Measurements from ENCODE around the gene RAB40C.
A peak's percentile ranks its signal among the peaks of the same experiment; 100 is the strongest.

RAB40C gene

DNA sequence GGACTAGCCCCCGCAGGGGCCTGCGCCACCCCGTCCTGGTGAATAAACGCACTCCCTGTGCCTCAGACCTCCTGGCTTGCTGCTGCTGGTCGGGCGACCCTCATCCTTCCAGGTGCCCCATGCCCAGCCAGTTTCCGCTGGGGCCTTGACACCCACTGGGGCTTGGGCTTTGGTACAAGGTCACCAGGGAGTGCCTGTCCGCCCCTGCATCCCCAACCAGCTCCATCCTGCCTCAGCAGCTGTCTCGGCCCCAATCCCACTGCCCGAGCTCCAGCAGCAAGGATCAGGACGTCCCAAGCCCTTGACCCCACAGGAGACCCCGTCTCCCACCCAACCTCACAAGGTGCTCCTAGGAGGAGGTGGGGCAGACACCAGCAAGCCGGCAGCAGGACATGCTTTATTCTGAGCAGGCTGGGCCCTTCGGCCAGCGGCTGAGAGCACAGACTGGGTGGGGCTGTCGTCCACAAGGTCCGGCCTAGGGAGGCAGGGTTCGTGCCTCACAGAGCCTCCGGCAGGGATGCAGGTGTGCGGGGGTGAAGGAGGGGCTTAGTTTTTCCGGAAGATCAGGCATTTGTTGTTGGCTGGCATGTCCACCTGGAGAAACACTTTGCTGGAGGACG is 44.3 kb downstream of the RAB40C start:
- no peak for DNase-seq

DNA sequence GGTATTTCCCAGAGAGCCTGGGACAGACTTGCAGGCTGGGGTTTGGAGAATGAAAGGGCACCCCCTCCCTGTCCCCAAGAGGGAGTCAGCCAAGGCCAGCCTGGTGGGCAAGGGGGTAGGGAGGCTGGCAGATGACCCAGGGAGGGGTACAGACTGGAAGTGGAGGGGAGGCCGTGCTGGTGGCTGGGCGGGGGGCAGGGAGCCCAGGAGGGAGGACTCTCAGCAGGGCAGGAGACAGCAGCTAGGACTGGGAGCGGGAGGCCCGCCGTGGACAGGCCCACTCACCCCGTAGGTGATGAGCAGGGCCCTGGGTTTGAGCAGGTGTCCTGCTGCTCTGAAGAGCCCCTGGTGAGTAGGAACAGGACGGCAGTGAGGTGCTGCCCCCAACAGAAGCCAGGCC is 45.1 kb downstream of the RAB40C start:
- no peak for DNase-seq

DNA sequence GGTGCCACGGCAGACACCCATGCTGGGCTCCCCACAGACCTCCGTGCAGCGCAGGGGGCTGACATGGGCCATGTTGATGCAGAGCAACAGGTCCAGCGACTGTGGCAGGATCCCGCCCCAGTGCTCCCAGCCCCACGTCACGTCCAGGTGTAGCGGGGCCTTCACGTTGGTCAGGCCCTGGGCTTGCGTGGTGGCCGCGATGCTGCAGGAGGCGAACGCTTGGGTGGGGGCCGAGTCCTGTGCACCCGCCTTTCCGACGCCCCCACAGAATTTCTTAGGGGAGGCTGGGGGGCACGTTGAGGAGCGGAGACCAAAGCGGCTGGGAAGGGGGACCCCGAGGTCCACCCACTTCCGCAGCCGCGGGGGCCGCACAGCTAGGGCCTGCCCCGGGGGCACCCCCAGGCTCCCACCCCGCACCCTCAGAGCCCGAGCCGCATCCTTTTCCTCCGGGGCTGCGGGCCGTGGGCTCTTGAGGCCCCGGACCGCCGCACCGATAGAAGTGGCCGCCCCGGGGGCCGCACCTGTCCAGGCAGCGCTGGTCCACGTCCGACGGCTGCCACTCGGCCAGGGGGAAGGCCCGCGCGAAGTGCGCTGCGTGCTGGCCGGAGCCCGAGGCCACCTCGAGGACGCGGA is 45.8 kb downstream of the RAB40C start:
- DNase-seq = no peak

DNA sequence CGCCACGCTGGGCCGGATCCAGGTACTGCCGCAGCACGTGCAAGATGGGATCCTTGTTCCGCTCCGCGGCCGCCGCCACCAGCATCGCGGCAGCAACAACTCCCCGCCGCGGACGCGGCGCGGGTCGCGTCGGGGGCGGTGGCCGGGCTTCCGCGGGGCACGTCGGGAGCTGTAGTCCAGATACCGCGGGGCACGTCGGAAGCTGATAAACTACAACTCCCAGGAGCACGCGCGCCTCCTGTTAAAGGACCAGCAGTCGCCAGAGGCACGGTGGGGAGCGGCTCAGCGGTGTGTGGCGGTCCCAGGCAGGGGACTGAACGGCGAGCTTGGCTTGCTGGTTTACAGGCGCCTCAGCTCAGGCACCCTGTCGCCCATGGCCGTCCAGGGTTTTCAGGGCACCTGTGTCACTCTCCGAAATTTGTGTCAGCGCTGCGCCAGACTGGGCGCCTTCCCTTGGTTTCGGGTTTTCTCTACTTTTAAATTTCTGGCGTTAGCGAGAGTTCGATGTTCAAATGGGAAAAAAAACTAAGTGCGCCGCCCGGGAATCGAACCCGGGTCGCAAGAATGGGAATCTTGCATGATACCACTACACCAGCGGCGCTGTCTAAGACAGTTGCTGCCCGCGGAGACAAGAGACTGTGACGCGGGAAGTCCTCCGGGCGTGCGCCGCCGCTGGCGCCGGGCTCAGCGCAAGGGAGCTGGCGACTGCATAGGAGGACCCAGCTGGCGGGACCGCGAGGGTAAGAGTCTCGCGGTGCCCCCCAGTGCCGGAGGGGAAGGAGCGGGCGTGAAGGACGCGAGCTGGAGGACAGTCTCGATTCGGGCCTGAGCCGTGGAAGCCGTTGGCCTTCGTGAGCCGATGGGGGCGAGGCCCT is 46.6 kb downstream of the RAB40C start, which contains the start of gene METTL26:
Gene METTL26 (minus strand): TSS at position 100 of the 875 bp plus-strand sequence. CDS start 15 bp downstream, at position 85.
- peak; percentile 95 to 96 for DNase-seq

DNA sequence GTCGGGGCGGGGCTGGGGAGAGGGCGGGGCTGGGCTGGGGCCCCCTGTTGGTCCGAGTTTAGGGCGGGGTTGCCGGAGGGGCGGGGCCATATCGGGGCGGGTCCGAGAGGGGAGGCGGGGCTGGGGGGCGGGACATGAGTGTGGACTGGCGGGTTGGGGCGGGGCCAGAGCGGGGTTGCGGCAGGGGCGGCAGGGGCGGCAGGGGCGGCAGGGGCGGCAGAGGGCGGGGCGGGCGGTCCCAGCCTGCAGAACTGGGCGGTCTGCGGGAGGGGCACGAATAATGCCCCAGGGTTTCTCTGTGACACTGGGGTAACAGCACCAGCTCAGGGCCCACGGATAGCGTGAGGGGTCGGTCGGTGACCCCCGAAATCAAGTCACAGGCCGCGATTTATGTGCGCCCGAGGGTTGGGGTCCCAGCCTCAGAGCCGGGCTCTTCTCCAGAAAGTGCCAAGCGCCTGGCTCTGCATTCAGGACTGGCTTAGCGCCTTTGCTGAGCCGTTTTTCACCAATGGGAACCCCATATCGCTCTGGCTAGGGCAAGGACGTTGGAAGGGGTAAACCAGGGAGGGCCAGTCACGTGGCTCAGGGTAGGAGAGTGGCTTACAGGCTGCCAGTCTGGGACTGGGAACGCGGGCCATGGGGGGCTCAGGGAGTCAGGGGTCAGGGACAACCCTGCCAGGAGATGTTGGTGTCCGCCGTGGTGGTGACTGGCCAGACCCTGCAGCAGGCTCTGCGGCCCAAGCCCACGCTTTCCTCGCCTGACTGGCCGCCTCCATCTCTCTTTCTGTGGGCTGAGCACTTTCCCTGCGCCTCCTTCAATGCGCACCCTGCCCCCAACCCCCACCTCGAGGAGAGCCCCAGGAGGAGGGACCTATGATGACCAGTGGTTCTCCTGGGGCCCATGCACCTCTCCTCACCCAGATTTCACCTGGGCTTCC is 47.5 kb downstream of the RAB40C start:
- DNase-seq = peak in 1 of 2 experiments; percentile 94

DNA sequence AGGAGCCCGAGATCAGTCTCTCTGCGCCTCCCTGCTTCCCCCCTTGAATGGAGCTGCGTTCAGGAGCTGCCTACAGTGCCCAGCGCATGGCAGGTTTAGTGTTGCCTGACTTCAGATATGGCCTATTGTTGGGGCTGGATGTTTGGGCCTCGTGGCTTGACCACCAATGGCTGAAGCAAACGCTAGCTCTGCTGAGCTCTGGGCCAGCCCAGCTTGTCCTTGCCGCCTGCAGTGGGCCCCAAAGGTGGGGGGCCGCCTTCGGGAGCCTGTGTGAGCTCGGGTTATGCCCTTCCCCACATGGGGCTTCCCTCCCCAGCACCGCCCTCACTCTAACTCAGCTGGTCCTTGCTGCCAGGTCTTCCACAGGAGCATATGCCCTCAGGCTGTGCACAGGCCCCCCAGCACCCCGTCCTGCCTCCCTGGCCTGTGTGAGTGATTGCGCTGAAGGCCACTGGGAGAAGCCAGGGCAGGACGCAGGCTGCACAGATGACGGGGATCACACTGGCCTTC is 48.2 kb downstream of the RAB40C start:
- DNase-seq = no peak

DNA sequence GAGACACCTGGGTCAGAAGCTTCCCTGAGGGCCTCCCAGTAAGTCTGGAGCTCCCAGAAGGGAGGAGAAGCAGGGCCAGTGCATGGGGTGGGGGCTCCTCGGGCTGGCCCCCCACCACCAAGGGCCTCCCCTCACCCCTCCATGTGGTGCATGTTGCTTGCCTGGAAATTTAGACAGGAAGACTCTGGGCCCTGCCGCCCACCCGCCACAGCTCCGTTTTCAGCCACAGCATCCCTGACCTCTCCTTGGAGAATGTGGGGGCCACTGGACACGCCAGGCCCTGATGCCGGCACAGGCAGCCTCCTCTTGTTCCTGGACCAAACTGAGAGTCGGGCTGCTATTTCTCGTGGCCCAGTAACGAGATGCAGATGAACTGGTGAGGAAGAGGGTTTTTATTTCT is 49.0 kb downstream of the RAB40C start:
- no peak for DNase-seq

DNA sequence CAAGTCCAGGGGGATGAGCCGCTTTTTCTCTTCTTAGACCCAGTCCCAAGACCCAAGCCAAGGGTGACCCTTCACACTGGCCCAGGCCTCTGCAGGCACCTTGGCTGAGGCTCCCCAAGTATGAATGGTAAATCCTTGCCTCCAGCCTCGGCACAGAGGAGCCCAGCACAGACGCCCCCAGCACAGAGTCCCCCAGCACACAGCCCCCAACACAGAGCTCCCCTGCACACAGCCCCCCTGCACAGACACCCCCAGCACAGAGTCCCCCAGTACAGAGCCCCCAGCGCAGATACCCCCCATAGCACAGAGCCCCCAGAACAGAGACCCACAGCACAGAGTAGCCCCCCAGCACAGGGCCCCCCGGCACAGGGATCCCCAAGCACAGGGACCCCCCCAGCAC is 50.7 kb downstream of the RAB40C start:
- DNase-seq = no peak

DNA sequence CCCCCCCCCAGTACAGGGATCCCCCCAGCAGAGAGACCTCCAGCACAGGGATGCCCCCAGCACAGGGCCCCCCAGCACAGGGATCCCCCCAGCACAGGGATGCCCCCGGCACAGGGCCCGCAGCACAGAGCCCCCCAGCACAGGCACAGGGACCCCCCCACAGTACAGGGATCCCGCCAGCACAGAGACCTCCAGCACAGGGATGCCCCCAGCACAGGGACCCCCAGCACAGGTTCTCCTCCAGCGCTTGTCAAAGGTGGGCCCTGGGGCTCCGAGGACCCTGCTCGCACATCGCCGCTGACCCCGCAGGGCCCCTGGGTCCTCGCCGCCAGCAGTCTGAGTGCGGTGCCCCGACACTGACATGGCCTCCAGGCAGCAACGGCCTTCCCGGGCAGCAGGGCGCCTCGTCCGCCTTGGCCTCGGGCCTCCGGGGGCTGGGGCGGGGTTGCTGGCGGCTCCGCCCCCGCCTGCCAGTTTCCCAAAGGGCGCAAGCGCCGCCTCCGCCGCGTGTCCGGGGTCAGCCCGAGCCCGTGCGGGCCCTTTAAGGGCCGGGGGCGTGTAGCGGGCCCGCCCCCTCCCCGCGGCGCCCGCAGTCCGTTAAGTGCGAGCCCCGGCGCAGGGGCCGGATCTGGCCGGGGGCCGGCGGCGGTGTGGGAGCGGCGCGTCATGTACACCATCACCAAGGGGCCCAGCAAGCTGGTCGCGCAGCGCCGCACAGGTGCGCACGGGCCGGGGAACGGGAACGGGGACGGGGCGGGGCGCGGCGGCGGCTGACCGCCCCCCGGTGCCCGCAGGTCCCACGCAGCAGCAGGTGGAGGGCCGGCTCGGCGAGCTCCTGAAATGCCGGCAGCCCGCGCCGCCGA is 51.7 kb downstream of the RAB40C start, which contains the start of gene MCRIP2:
Gene MCRIP2 (plus strand): TSS at position 503 of the 863 bp plus-strand sequence. CDS start 164 bp downstream, at position 667.
- DNase-seq = peak; percentile 73 to 78

DNA sequence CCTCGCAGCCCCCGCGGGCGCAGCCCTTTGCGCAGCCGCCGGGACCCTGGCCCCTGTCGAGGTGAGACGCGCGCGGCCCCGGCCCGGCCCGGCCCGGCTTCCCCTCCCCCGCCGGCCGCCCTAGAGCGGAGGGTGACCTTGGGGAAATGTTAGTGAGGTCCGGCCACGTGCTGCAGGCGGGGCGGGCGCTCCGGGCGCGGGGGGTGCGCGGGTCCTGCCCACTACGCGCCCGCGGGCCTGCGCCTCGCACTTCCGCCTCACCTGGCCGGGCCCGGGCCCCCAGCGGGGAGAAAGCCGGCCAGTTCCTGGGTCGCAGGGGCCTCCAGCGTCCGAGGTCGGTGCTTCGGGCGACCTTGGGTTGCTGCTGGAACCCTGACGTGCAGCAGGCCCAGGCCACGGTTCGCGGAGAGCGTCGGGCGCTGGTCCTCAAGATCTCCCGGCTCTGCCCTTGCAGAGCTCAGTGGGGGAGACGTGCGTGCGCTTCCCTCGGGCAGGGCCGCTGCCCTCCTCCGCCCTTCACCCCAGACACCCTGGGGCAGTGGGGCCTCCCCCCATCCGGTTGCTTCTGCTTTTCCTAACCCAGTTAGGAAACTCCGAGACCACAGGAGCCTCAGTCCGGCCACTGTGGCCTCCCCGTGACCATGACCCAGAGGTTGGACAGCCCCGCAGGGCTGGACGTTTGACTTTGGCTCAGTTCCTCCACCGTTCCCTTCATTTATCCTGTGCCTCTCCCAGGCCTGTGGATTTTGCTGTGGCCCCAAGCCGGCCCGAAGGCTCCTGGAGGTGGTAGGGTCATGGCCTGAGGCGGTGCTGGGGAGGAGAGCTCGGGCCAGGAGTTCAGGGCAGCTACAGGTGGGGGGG is 52.6 kb downstream of the RAB40C start:
- peak in 1 of 2 experiments; percentile 23 for DNase-seq

DNA sequence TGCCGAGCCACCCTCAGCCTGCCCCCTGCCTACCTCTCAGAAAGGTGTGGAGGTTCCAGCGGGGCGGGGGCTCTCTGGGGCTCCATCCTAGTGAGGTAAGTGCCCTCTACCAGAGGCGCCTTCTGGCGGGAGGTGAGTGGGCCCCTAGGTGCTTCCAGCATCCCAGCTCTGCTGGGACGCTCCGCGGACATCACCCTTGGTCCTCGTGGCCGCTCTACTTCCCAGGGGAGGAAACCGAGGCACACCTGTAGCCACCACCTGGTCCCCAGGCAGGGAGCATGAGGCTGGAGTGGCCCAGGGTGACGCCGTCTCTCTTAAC is 53.1 kb downstream of the RAB40C start:
- DNase-seq = no peak

DNA sequence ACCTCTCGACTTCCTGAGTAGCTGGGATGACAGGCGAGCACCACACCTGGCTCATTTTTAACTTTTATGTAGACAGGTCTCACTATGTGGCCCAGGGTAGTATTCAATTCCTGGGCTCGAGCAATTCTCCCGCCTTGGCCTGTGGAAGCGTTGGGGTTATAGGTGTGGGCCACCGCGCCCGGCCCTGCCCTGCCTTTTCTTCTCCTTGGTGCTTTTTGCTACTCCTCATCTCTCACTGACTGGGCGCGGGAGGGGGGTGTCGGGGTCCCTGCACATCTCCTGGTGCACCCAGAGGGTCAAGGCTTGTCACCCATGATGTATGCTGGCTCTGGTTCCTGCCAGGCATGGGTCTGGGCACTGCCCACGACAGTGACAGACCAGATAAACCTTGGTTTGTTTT is 54.7 kb downstream of the RAB40C start:
- no peak for DNase-seq

DNA sequence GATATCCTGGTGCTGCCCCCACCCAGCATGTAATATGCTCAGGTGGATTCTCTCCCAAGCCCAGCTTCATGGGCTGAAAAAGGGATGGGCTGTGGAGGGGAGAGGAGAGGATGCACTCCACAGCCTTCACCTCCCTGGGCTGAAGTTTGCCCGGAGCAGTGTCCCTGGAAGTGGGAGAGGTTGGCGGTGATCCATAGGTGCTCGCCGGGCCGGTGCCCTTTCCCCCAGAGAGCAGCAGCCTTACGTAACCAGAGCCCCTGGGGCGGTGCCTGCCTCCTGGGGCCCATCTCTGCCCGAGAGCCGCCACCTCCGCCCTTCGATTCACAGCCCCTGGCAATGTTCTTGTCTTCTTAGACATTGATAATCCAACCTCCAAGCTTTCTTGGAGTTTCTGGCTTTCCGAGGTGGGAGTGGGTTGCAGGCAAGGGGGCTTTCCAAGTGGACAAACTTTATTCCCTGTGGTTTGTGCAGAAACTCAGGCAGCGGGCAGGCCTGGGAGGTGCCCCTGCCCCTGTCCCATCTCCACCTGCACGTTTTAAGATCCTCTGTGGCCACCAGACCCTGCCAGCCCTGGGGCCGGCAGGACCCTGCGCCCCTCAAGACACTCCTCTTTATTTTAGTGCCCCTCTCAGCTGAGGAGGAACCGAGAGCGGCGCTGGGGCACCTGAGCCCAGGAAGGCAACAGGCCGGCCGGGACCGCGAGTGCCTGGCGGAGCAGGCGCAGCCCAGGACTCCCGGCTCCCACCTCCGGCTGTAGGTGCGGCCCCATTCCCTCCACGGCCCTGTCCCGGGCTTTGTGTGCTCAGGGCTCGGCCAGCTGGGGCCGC is 56.2 kb downstream of the RAB40C start:
- DNase-seq = no peak

DNA sequence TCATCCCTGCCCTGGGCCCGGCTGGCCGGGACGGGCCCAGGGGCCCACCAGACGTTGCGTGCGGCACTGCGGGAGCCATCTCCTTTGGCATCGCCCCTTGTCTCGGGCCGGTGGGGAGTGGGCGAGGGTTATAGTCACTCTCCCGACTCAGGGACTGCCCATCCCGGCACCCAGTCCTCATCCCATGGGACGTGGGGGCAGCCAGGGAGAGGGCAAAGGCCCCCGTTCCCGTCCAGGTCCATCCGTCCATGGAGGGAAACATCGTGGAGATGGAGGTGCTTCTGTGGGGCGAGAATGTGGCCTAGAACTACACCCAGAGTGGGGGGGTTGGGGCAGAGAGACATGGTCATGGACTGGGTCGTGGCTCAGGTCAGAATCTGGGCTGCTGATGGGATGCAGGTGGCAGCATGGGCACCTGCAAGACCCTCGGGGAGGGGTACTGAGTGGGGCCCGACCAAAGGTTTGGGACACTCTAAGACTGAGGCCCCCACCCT is 56.9 kb downstream of the RAB40C start:
- DNase-seq = no peak

DNA sequence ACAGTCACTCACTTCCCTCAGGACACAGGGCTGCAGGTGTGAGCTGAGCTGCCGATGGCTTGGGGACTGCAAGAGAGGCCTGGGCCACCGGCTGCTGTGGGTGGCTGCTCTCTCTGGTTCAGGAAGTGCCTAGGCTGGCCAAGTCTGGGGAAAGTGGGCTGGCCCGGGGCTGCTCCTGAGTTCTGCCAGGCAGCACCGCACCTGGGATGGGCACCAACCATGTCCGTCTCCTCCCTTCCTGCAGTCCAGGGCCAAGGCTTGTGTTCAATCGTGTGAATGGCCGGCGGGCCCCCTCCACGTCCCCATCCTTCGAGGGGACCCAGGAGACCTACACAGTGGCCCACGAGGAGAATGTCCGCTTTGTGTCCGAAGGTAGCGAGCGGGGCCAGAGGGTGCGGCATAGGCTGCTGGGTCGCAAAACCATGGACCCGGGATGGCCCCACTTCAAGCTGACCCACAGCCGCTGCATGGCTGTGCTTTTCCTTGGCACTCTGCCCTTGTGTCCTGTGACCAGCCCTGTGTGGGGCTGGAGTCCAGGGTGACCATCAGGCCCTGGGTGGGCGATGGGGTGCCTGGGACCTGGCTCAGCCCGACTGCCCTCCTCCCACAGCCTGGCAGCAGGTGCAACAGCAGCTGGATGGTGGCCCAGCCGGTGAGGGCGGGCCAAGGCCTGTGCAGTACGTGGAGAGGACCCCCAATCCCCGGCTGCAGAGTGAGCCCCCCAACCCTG is 57.5 kb downstream of the RAB40C start:
- DNase-seq = no peak

DNA sequence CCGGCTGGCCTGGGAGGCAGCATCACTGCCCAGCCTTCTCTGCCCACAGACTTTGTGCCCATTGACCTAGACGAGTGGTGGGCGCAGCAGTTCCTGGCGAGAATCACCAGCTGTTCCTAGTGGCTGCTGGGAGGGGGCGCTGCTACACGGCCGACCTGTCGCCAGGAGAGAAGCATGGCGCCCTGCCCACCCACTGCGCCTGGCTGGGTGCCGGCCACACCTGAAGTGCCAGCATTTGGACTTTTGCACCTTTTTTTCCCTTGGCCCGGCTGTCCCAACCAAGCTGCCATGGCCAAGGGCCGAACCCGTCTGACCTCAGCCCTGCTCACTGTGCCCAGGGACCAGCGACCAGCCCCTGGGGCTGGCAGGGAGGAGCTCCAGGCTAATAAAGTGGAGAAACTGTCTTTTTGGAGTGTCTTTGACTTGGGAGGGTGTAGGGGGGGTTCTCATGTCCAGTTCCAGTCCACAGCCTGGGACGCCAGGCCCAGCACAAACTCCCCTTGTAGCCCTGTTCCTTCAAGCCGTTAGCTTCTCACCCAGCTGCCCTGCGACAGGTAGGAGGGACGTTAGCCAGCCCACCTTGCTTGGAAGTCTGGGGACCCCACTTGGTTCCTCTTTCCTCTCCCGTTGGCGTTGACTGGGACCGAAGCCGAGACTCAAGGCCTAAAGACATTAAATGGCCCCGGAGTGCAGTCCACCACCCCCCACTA is 58.4 kb downstream of the RAB40C start:
- DNase-seq = peak in 1 of 2 experiments; percentile 30

DNA sequence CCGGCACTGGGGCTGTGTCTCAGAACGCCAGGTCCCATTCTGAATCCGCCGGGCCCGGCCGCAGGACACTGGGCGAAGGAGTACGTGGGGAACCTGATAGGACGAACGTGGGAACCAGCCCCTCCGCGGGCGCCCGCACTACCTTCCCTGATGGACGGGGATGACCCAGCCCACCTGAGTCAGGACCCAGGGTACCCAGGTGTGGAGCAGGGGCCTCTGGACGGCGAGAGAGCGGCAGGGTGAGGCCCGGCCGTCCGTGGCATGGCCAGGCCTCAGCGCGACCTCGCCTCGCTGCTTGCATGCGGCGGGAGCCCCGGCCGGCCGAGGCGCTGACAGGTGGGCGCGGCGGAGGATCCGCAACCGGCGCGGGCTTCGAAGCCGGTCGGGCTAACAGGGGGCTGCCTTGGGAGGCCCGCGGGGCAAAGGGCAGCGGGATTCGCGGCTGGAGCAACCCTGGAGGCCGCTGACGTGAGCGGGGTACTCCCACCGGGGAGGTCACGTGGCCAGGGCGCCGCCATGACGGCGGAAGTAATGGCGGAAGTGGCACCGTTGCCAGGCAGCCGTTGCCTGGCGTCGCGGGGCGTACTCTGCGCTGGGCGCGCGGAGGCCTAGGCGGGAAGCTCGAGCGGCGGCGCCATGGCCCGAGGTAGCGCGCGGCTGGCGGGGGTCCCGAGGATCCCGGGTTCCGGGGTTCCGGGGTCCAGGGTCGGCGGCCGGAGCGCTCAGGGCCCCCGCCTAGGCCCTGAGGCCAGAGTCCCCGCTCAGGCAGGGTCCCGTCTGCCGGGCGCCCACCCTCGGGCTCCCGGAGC is 59.1 kb downstream of the RAB40C start, which contains the start of gene WDR90:
Gene WDR90 (plus strand): TSS at position 585 of the 809 bp plus-strand sequence. CDS start 52 bp downstream, at position 637.
- peak; percentile 74 to 95 for DNase-seq
